Vagina (tissue), 2 donors: Measurements from ENCODE around the gene IRF2BPL. TPM values are rescaled to one million over a fixed set of nuclear protein-coding genes. Genes with fewer than 3 reads are reported as not detected.
A peak's percentile ranks its signal among the peaks of the same experiment; 100 is the strongest.

Source experiments
- DNase-seq, 2 donors: peaks; one replicate each; pipeline ENCODE4 v3.0.0-alpha.2; 2017; ENCODE audit errors: extremely low spot score in 2 of 2
- H3K27ac ChIP-seq: fragments of 200-600 bp; sonication (generic); one replicate; pipeline ENCODE4 v1.5.1; 2019
- H3K27me3 ChIP-seq: fragments of 200-600 bp; sonication (generic); one replicate; pipeline ENCODE4 v1.5.1; 2019
- H3K36me3 ChIP-seq, 2 donors: fragments of 200-600 bp; sonication (generic); one replicate each; pipeline ENCODE4 v1.5.1; 2017 to 2019
- H3K4me1 ChIP-seq: fragments of 200-600 bp; sonication (generic); one replicate; pipeline ENCODE4 v1.5.1; 2019
- H3K4me3 ChIP-seq, 2 donors: fragments of 200-600 bp; sonication (generic); 1 replicate in 1 of 2; 2 replicates in 1 of 2; pipeline ENCODE4 v1.5.1; 2016 to 2019
- H3K9me3 ChIP-seq: fragments of 200-600 bp; sonication (generic); one replicate; pipeline ENCODE4 v1.5.1; 2019
- POLR2A ChIP-seq, 2 donors: fragments of 450-650 bp; IDR thresholded peaks; one replicate each; pipeline ENCODE4 v1.6.1; 2017; ENCODE audit warnings: antibody characterized with exemption in 2 of 2, mild to moderate bottlenecking in 2 of 2, moderate library complexity in 2 of 2
- POLR2AphosphoS5 ChIP-seq, 2 donors: sonication (generic); formaldehyde crosslinking; IDR thresholded peaks; one replicate each; pipeline ENCODE4 v1.9.0; 2017; ENCODE audit warnings: antibody characterized with exemption in 2 of 2, mild to moderate bottlenecking in 2 of 2, low read depth in 1 of 2; ENCODE audit not compliant: insufficient read depth in 1 of 2
- intact Hi-C: fragments of 100-400 bp; cut with DNase I; formaldehyde crosslinking; loops from one replicate; pipeline ENCODE4 v1.15.1; 2023
- total RNA-seq: library from RNA; depleted of rRNA; stranded (reverse); fragments of >200 nt; gene quantifications from one replicate; pipeline ENCODE4 v1.2.3, GENCODE V29; 2016
- TF ChIP-seq, protein P1 (sequence below), 3 experiments: fragments of 450-650 bp in 2 of 3; fragments of 200-600 bp in 1 of 3; sonication (generic) in 1 of 3; IDR thresholded peaks; one replicate each; pipeline ENCODE4 v1.5.1; 2017 to 2019; ENCODE audit warnings: antibody characterized with exemption in 3 of 3, mild to moderate bottlenecking in 2 of 3, moderate library complexity in 2 of 3

IRF2BPL gene
- total RNA-seq, 1 donor from 2014 or later = 51.1 TPM

- peak overlapping the region; percentile 60 for H3K27ac ChIP-seq
- intact Hi-C loops = no loop called here
- peaks cover 4% of the 10 kb centered on the region for H3K4me1 ChIP-seq
- H3K4me3 ChIP-seq = no peak overlapping the region
- H3K9me3 ChIP-seq = no peaks in the 10 kb centered on the region
- H3K36me3 ChIP-seq = no peaks in the 10 kb centered on the region
- no peak for DNase-seq
- H3K27me3 ChIP-seq = no peaks in the 10 kb centered on the region
- TF ChIP-seq POLR2AphosphoS5 (IDR thresholded peaks at IDR 0.05; ENCODE audit: insufficient read depth in 1 of 2, low read depth in 1 of 2) = peak in 1 of 2 donors; percentile 56
- TF ChIP-seq, protein P1, sequence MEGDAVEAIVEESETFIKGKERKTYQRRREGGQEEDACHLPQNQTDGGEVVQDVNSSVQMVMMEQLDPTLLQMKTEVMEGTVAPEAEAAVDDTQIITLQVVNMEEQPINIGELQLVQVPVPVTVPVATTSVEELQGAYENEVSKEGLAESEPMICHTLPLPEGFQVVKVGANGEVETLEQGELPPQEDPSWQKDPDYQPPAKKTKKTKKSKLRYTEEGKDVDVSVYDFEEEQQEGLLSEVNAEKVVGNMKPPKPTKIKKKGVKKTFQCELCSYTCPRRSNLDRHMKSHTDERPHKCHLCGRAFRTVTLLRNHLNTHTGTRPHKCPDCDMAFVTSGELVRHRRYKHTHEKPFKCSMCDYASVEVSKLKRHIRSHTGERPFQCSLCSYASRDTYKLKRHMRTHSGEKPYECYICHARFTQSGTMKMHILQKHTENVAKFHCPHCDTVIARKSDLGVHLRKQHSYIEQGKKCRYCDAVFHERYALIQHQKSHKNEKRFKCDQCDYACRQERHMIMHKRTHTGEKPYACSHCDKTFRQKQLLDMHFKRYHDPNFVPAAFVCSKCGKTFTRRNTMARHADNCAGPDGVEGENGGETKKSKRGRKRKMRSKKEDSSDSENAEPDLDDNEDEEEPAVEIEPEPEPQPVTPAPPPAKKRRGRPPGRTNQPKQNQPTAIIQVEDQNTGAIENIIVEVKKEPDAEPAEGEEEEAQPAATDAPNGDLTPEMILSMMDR (IDR thresholded peaks at IDR 0.05) = no peak
Observed at GRCh38 chr14:76977793-76978720, 50.5 kb downstream of the IRF2BPL start.

- H3K4me1 ChIP-seq = peaks cover 4% of the 10 kb centered on the region
- no peak overlapping the region for H3K27ac ChIP-seq
- no peaks in the 10 kb centered on the region for H3K36me3 ChIP-seq
- H3K9me3 ChIP-seq = no peaks in the 10 kb centered on the region
- H3K27me3 ChIP-seq = no peaks in the 10 kb centered on the region
- intact Hi-C loops = no loop called here
- no peak overlapping the region for H3K4me3 ChIP-seq
- TF ChIP-seq POLR2AphosphoS5 (IDR thresholded peaks at IDR 0.05; ENCODE audit: insufficient read depth in 1 of 2, low read depth in 1 of 2) (no peak), POLR2A (IDR thresholded peaks at IDR 0.05) (no peak)
- TF ChIP-seq, protein P1 (IDR thresholded peaks at IDR 0.05) = no peak
- DNase-seq = no peak
Observed at GRCh38 chr14:76976240-76977005, 52.1 kb downstream of the IRF2BPL start.

DNA sequence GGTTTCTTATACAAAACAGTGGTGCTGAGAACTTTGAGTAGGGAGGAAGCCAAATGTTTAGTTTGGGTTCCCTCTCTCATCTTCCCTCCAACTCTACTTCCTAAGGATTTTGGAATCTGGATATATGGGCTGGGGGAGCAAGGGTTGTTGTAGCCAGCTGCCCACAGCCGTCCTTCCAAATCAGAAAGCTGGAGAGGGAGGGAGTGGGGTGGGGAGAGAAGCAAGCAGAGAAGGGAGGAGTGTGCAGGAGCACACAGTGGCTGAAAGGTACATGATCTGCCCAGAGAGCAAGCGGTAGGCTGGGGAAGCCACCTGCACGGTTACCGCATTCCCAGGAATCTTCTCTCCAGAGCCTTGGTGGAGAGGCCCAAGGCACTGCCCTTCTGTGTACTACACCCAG lies 52.7 kb downstream of the IRF2BPL start:
- H3K27ac ChIP-seq = no peak overlapping the region
- H3K27me3 ChIP-seq = no peaks in the 10 kb centered on the region
- intact Hi-C loops = no loop called here
- DNase-seq = no peak
- TF ChIP-seq POLR2AphosphoS5 (IDR thresholded peaks at IDR 0.05; ENCODE audit: insufficient read depth in 1 of 2, low read depth in 1 of 2) (no peak), POLR2A (IDR thresholded peaks at IDR 0.05) (no peak)
- TF ChIP-seq, protein P1 (IDR thresholded peaks at IDR 0.05) = no peak
- no peaks in the 10 kb centered on the region for H3K9me3 ChIP-seq
- no peak overlapping the region for H3K4me3 ChIP-seq
- no peaks in the 10 kb centered on the region for H3K36me3 ChIP-seq
- H3K4me1 ChIP-seq = peaks cover 4% of the 10 kb centered on the region

DNA sequence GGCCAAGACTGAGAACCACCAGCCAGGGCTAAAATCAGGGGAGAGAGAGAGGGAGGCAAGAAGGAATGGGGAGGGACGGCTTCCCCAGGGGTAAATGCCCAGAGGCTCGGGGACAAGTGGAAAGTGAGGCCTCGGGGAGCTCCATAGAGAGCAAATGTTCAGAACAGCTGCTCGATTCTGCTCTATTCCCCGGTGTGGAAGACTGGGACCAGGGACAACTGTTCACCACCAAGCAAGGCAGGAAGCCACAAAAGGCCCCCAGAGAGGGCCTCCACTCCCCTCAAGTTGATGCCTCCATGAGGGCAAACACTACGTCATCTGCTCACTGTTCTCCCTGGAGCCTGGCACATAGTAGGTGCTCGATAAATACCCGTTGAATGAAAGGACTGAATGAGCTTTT lies 53.5 kb downstream of the IRF2BPL start:
- intact Hi-C loops = no loop called here
- Histone ChIP-seq H3K9me3 (no peaks in the 10 kb centered on the region), H3K27me3 (no peaks in the 10 kb centered on the region), H3K27ac (no peak overlapping the region), H3K36me3 (no peaks in the 10 kb centered on the region), H3K4me1 (peaks cover 4% of the 10 kb centered on the region), H3K4me3 (no peak overlapping the region)
- DNase-seq = no peak
- TF ChIP-seq, protein P1 (IDR thresholded peaks at IDR 0.05) = no peak
- TF ChIP-seq POLR2AphosphoS5 (IDR thresholded peaks at IDR 0.05; ENCODE audit: insufficient read depth in 1 of 2, low read depth in 1 of 2) = no peak
- TF ChIP-seq POLR2A (IDR thresholded peaks at IDR 0.05) = no peak

Other genes starting within 250 kb of the IRF2BPL start
- gene ANGEL1, start 215.8 kb downstream of the IRF2BPL start, total RNA-seq = 13.0 TPM
- gene LRRC74A, start 202.3 kb downstream of the IRF2BPL start, total RNA-seq = not detected
- 43.2 TPM for gene CIPC, start 69.5 kb upstream of the IRF2BPL start, total RNA-seq
- gene ZDHHC22, start 113.1 kb upstream of the IRF2BPL start, total RNA-seq = not detected
- gene TMEM63C, start 153.1 kb upstream of the IRF2BPL start, total RNA-seq = 27.0 TPM
- gene NGB, start 242.5 kb upstream of the IRF2BPL start, total RNA-seq = 1.7 TPM